HepG2 (cell line): Measurements from ENCODE around the gene AGER. TPM values are rescaled to one million over a fixed set of nuclear protein-coding genes. Genes with fewer than 3 reads are reported as not detected.

Experiments
- ARID3A ChIP-seq: IDR thresholded peaks from 2 replicates; pipeline ENCODE4 v1.6.1; 2012; ENCODE audit warnings: low read depth, low read length, improper control_type of control experiment
- CBX1 ChIP-seq: IDR thresholded peaks from one replicate; pipeline ENCODE4 v1.6.1; 2016; ENCODE audit warnings: antibody characterized with exemption, low read depth
- CREBL2 ChIP-seq: sonication (generic); formaldehyde crosslinking; IDR thresholded peaks from 2 replicates; pipeline ENCODE4 v1.8.1; 2023; ENCODE audit warnings: missing genetic modification reagents, mild to moderate bottlenecking, borderline replicate concordance
- DMAP1 ChIP-seq: IDR thresholded peaks from 2 replicates; pipeline ENCODE4 v1.6.1; 2016
- FOXP1 ChIP-seq, 2 experiments: fragments of 450-650 bp in 1 of 2; IDR thresholded peaks; 2 replicates each; pipeline ENCODE4 v1.6.1; 2017 to 2018; ENCODE audit warnings: antibody characterized with exemption in 1 of 2
- HMG20B ChIP-seq: conservative IDR thresholded peaks from 2 replicates; pipeline ENCODE4 v1.6.1; 2016; ENCODE audit warnings: missing genetic modification reagents, missing compliant biosample characterization
- LRRFIP1 ChIP-seq: sonication (generic); formaldehyde crosslinking; conservative IDR thresholded peaks from 2 replicates; pipeline ENCODE4 v1.4.0; 2020; ENCODE audit warnings: missing genetic modification reagents
- NFKBIZ ChIP-seq: IDR thresholded peaks from 2 replicates; pipeline ENCODE4 v1.6.1; 2018; ENCODE audit warnings: missing genetic modification reagents, missing compliant biosample characterization
- TFDP2 ChIP-seq: sonication (generic); formaldehyde crosslinking; IDR thresholded peaks from 2 replicates; pipeline ENCODE4 v1.4.0; 2020; ENCODE audit warnings: missing genetic modification reagents
- ZNF124 ChIP-seq: sonication (generic); formaldehyde crosslinking; IDR thresholded peaks from 2 replicates; pipeline ENCODE4 v1.4.0; 2020; ENCODE audit warnings: missing genetic modification reagents
- ZNF18 ChIP-seq: sonication (generic); formaldehyde crosslinking; IDR thresholded peaks from 2 replicates; pipeline ENCODE4 v1.8.0; 2022; ENCODE audit warnings: mild to moderate bottlenecking, missing genetic modification reagents; ENCODE audit not compliant: insufficient replicate concordance
- ZNF225 ChIP-seq: sonication (generic); formaldehyde crosslinking; IDR thresholded peaks from 2 replicates; pipeline ENCODE4 v1.4.0; 2020; ENCODE audit warnings: mild to moderate bottlenecking, missing genetic modification reagents
- ZNF441 ChIP-seq: sonication (generic); formaldehyde crosslinking; IDR thresholded peaks from 2 replicates; pipeline ENCODE4 v1.7.0; 2021; ENCODE audit warnings: missing genetic modification reagents, borderline replicate concordance
- ZNF572 ChIP-seq: sonication (generic); formaldehyde crosslinking; IDR thresholded peaks from 2 replicates; pipeline ENCODE4 v1.5.1; 2020; ENCODE audit warnings: mild to moderate bottlenecking, missing genetic modification reagents
- ZNF597 ChIP-seq: sonication (generic); formaldehyde crosslinking; IDR thresholded peaks from 2 replicates; pipeline ENCODE4 v1.5.0; 2020; ENCODE audit warnings: missing genetic modification reagents
- ZNF740 ChIP-seq: sonication (generic); formaldehyde crosslinking; IDR thresholded peaks from 2 replicates; pipeline ENCODE4 v1.4.0; 2020; ENCODE audit warnings: missing genetic modification reagents
- ZUFSP ChIP-seq: sonication (generic); formaldehyde crosslinking; IDR thresholded peaks from 2 replicates; pipeline ENCODE4 v1.9.0; 2021; ENCODE audit warnings: missing genetic modification reagents, mild to moderate bottlenecking, borderline replicate concordance
- polyA plus RNA-seq, 8 experiments: library from polyadenylated mRNA; depleted of rRNA in 3 of 8; stranded (reverse) in 7 of 8; unstranded in 1 of 8; fragments of >200 nt; fragmentation: Illumina TruSeq in 4 of 8; extraction: Trizol in 4 of 8; gene quantifications; 2 replicates each; pipeline versions ENCODE4 v1.2.1 to v1.2.3, GENCODE V29; 2011 to 2016; ENCODE audit warnings: low read depth in 4 of 8, missing spikeins in 1 of 8, mixed read lengths in 1 of 8; ENCODE audit not compliant: insufficient read depth in 1 of 8
- total RNA-seq, 5 experiments: library from RNA; depleted of rRNA; stranded (reverse); fragments of >200 nt; fragmentation: Illumina TruSeq; extraction: Trizol; gene quantifications; 2 replicates each; pipeline ENCODE4 v1.2.3, GENCODE V29; 2016; ENCODE audit warnings: low read depth in 1 of 5

Gene AGER
- total and polyA plus RNA-seq, 2 of the 13 experiments (the other 11 are each of a cell fraction or from before 2014, with no cell fraction given) = 1.9 to 5.1 TPM

GRCh38 chr6:32153564-32154513 is 30.2 kb downstream of the AGER start, which contains the start of gene PPT2 (continued):
- peak; percentile 48; the same call in 1 of the 2 replicates for TF ChIP-seq TFDP2
- TF ChIP-seq ZNF740 (CRISPR knock-in tag) = peak; percentile 75
- TF ChIP-seq ZNF572 (CRISPR knock-in tag) = peak; percentile 76
- TF ChIP-seq HMG20B (CRISPR knock-in tag) = no peak; the same call in 1 of the 2 replicates
- TF ChIP-seq FOXP1 (IDR thresholded peaks at IDR 0.05) = no peak
- peak; percentile 18 for TF ChIP-seq FOXP1 (CRISPR knock-in tag; IDR thresholded peaks at IDR 0.05)
- TF ChIP-seq CBX1 = no peak
- peak; percentile 67; the same call in 1 of the 2 replicates for TF ChIP-seq ZNF597 (CRISPR knock-in tag)
- no peak for TF ChIP-seq ARID3A
- TF ChIP-seq ZNF441 (CRISPR knock-in tag) = peak; percentile 90
- no peak for TF ChIP-seq LRRFIP1 (CRISPR knock-in tag)
- peak; percentile 84; the same call in 1 of the 2 replicates for TF ChIP-seq ZNF225 (CRISPR knock-in tag)
- TF ChIP-seq DMAP1 (CRISPR knock-in tag) = peak; percentile 87; the same call in 1 of the 2 replicates
- no peak; the same call in 1 of the 2 replicates for TF ChIP-seq CREBL2 (CRISPR knock-in tag)
- TF ChIP-seq ZNF124 (CRISPR knock-in tag) = peak; percentile 22; the same call in 1 of the 2 replicates
- no peak for TF ChIP-seq ZUFSP (CRISPR knock-in tag)
- no peak for TF ChIP-seq NFKBIZ
- TF ChIP-seq ZNF18 (CRISPR knock-in tag) = peak; percentile 31
